K562 (cell line): Measurements from ENCODE around the gene CCDC32. TPM values are rescaled to one million over a fixed set of nuclear protein-coding genes. Genes with fewer than 3 reads are reported as not detected.
A peak's percentile ranks its signal among the peaks of the same experiment; 100 is the strongest.

Experiments
- ATAC-seq: fragments of 200-7000 bp; cut with Tn5 transposase; 3 replicates; pipeline ENCODE4 v1.9.1; 2020; ENCODE audit warnings: moderate library complexity
- BruUV-seq: library from RNA; stranded (reverse); fragments of 400-500 nt; replicated peaks from 2 replicates; lab custom pipeline; 2021; lab: Mats Ljungman, UMichigan
- CTCF ChIA-PET: fragments of 300-600 bp; formaldehyde crosslinking; extraction: SDS; loops from one replicate; lab custom pipeline; 2021; ENCODE audit warnings: low intra/inter-chr PET ratio; lab: Yijun Ruan, JAX
- POLR2A ChIA-PET: fragments of 300-600, 350-650 bp; sonication (Branson Sonifier 250); formaldehyde crosslinking; extraction: SDS; loops from one replicate; lab custom pipeline; 2021; ENCODE audit warnings: antibody characterized with exemption, inconsistent platforms; lab: Yijun Ruan, JAX
- DNase-seq, 4 experiments: peaks; one replicate each; pipeline versions ENCODE4 v3.0.0 to v3.0.0-alpha.2; 2011 to 2018; ENCODE audit warnings: low spot score in 3 of 4, mixed read lengths in 3 of 4; ENCODE audit errors: extremely low read depth in 1 of 4
- FAIRE-seq: peaks from 2 replicates; lab custom pipeline; 2011; peaks lifted over from hg19 to GRCh38; lab: Jason Lieb, UNC
- H2AFZ ChIP-seq: 2 replicates; pipeline ENCODE4 v1.6.0; 2011; ENCODE audit warnings: low read depth, low read length, control low read depth, inconsistent platforms
- H3K27ac ChIP-seq: fragments of 200-600 bp; 3 replicates; pipeline ENCODE4 v1.8.0; 2011; ENCODE audit warnings: low read depth, mild to moderate bottlenecking, control low read depth, inconsistent platforms, low read length, moderate library complexity, mixed read lengths; ENCODE audit errors: extremely low read depth
- H3K27me3 ChIP-seq, 2 experiments: fragments of 300-600 bp in 1 of 2; 2 replicates in 1 of 2; 3 replicates in 1 of 2; pipeline versions ENCODE4 v1.6.0 to v1.8.0; 2011; ENCODE audit warnings: inconsistent platforms in 2 of 2, low read length in 2 of 2, mild to moderate bottlenecking in 1 of 2, mixed read lengths in 1 of 2, moderate library complexity in 1 of 2; ENCODE audit not compliant: control insufficient read depth in 2 of 2, insufficient read depth in 2 of 2
- H3K36me3 ChIP-seq: fragments of 300-600 bp; 3 replicates; pipeline ENCODE4 v1.8.0; 2011; ENCODE audit warnings: mild to moderate bottlenecking, low read length, inconsistent platforms; ENCODE audit not compliant: control insufficient read depth, insufficient read depth
- H3K4me1 ChIP-seq, 2 experiments: fragments of 200-600 bp in 1 of 2; replicated peaks in 1 of 2; 2 replicates in 1 of 2; 3 replicates in 1 of 2; pipeline versions ENCODE4 v1.5.1 to v1.8.0; 2011; ENCODE audit warnings: inconsistent platforms in 2 of 2, low read length in 2 of 2, mild to moderate bottlenecking in 1 of 2, mixed read lengths in 1 of 2, moderate library complexity in 1 of 2; ENCODE audit not compliant: control insufficient read depth in 2 of 2, insufficient read depth in 2 of 2
- H3K4me2 ChIP-seq: 2 replicates; pipeline ENCODE4 v1.6.1; 2011; ENCODE audit warnings: low read length, control low read depth, inconsistent platforms, mixed read lengths; ENCODE audit not compliant: insufficient read depth
- H3K4me3 ChIP-seq: fragments of 200-600 bp; sonication (generic), shearing (Covaris generic); 2 replicates; pipeline ENCODE4 v1.5.1; 2016; ENCODE audit warnings: control low read depth, inconsistent platforms
- H3K79me2 ChIP-seq: fragments of 200-600 bp; 3 replicates; pipeline ENCODE4 v1.8.0; 2011; ENCODE audit warnings: low read length, inconsistent platforms; ENCODE audit not compliant: control insufficient read depth, insufficient read depth
- H3K9ac ChIP-seq, 2 experiments: 2 replicates each; pipeline versions ENCODE4 v1.6.0 to v1.6.1; 2011; ENCODE audit warnings: low read depth in 2 of 2, low read length in 2 of 2, control low read depth in 1 of 2, inconsistent platforms in 1 of 2, mild to moderate bottlenecking in 1 of 2, mixed read lengths in 1 of 2; ENCODE audit not compliant: insufficient read depth in 1 of 2
- H3K9me1 ChIP-seq: one replicate; pipeline ENCODE4 v1.6.0; 2011; ENCODE audit warnings: inconsistent platforms, mild to moderate bottlenecking, low read length, moderate library complexity; ENCODE audit not compliant: control insufficient read depth, insufficient read depth
- H3K9me3 ChIP-seq: replicated peaks from 2 replicates; pipeline ENCODE4 v1.5.1; 2011; ENCODE audit warnings: low read depth, low read length, inconsistent platforms; ENCODE audit not compliant: control insufficient read depth, insufficient read depth
- H4K20me1 ChIP-seq: replicated peaks from 2 replicates; pipeline ENCODE4 v1.6.1; 2011; ENCODE audit warnings: low read length, inconsistent platforms, mixed read lengths; ENCODE audit not compliant: control insufficient read depth, insufficient read depth
- BRF1 ChIP-seq: IDR thresholded peaks from 3 replicates; pipeline ENCODE4 v1.6.1; 2011; ENCODE audit warnings: borderline replicate concordance, mild to moderate bottlenecking; ENCODE audit not compliant: insufficient read length; ENCODE audit errors: extremely low read depth
- DMBX1 ChIP-seq: fragments of 250-450 bp; sonication (Bioruptor Pico); IDR thresholded peaks from 2 replicates; pipeline ENCODE4 v1.8.0; 2022; ENCODE audit warnings: inconsistent platforms, mild to moderate bottlenecking, moderate library complexity, borderline replicate concordance
- MXI1 ChIP-seq: IDR thresholded peaks from 2 replicates; pipeline ENCODE4 v1.6.1; 2011; ENCODE audit warnings: low read depth, mild to moderate bottlenecking, improper control_type of control experiment, low read length
- PKNOX1 ChIP-seq: fragments of 450-650 bp; IDR thresholded peaks from 2 replicates; pipeline ENCODE4 v1.6.1; 2016
- YBX1 ChIP-seq: fragments of 450-650 bp; IDR thresholded peaks from 2 replicates; pipeline ENCODE4 v1.7.1; 2016; ENCODE audit warnings: mild to moderate bottlenecking
- ZBTB5 ChIP-seq: fragments of 450-650 bp; IDR thresholded peaks from 2 replicates; pipeline ENCODE4 v1.6.1; 2017; ENCODE audit warnings: antibody characterized with exemption
- ZNF318 ChIP-seq, 2 experiments: fragments of 450-650 bp; IDR thresholded peaks; 2 replicates each; pipeline ENCODE4 v1.6.1; 2016; ENCODE audit warnings: mild to moderate bottlenecking in 2 of 2, borderline replicate concordance in 1 of 2, low read depth in 1 of 2, moderate library complexity in 1 of 2
- ZNF551 ChIP-seq: fragments of 250-450 bp; sonication (Bioruptor Pico); IDR thresholded peaks from 2 replicates; pipeline ENCODE4 v1.5.0; 2021; ENCODE audit warnings: mild to moderate bottlenecking, moderate library complexity
- ZNF77 ChIP-seq: fragments of 250-450 bp; sonication (Bioruptor Pico); IDR thresholded peaks from 2 replicates; pipeline ENCODE4 v1.5.0; 2020
- ZNF778 ChIP-seq: fragments of 450-650 bp; formaldehyde crosslinking; IDR thresholded peaks from 2 replicates; pipeline ENCODE4 v1.4.0; 2020; ENCODE audit warnings: mild to moderate bottlenecking, moderate library complexity
- WGBS: fragments of 100-300 bp; shearing (Covaris generic); methylation state at CpG from one replicate; pipeline ENCODE4 v1.1.6; 2016; ENCODE audit warnings: low coverage, mixed read lengths; ENCODE audit not compliant: insufficient coverage; ENCODE audit errors: missing lambda C conversion rate; 5-methylcytosine and 5-hydroxymethylcytosine counted together
- in situ Hi-C: fragments of 300-500 bp; cut with MboI; formaldehyde crosslinking; loops from 4 replicates; pipeline ENCODE4 v1.15.0; 2018; ENCODE audit warnings: inconsistent platforms, mixed read lengths
- intact Hi-C: fragments of 100-400 bp; cut with micrococcal nuclease; formaldehyde crosslinking; loops from 2 replicates; pipeline ENCODE4 v1.14.2; 2022
- polyA plus RNA-seq, 8 experiments: library from polyadenylated mRNA; depleted of rRNA in 4 of 8; stranded (reverse) in 5 of 8; unstranded in 3 of 8; fragments of >200 nt; fragmentation: Nextera tagmentation in 2 of 8; fragmentation: Illumina TruSeq in 1 of 8; extraction: Ambion mirVana in 2 of 8; extraction: Trizol in 1 of 8; gene quantifications; 2 replicates each; pipeline versions ENCODE4 v1.2.1 to v1.2.3, GENCODE V29; 2011 to 2014; ENCODE audit warnings: inconsistent platforms in 1 of 8, missing spikeins in 1 of 8
- total RNA-seq, 7 experiments: library from RNA; depleted of rRNA in 6 of 7; stranded (reverse); fragments of >200 nt in 6 of 7; fragmentation: Illumina TruSeq in 2 of 7; extraction: Trizol in 2 of 7; gene quantifications; 2 replicates each; pipeline versions ENCODE4 v1.2.1 to v1.2.3, GENCODE V29; 2011 to 2021; ENCODE audit warnings: low replicate concordance in 1 of 7

The CCDC32 gene
- total and polyA plus RNA-seq, 9 of the 15 experiments (the other 6 are each of a cell fraction or from before 2014, with no cell fraction given) = 22.2 to 94.8 (median 37.1) TPM

GRCh38 chr15:40590667-40591050 lies 25.8 kb upstream of the CCDC32 start:
- intact Hi-C loops (loop anchor here (5.0 to 10.0 kb wide), 3 partner anchors 102 to 304 kb away; partner anchors contain the start of genes C15orf62, GCHFR and VPS18), in situ Hi-C loops (no loop called here)
- Histone ChIP-seq H3K4me3 (peak overlapping the region; percentile 48), H3K27ac (peak overlapping the region; percentile 20; the same call in 2 of the 3 replicates), H3K79me2 (peaks cover 16% of the 10 kb centered on the region), H3K4me2 (peak overlapping the region; percentile 74), H3K36me3 (no peaks in the 10 kb centered on the region), H3K9ac (peak overlapping the region; percentile 20 to 42; a peak in 3 of 4 replicates), H3K4me1 (peaks cover 10 to 12% of the 10 kb centered on the region in 2 experiments; a peak in 4 of 5 replicates), H4K20me1 (no peaks in the 10 kb centered on the region), H3K27me3 (no peaks in the 10 kb centered on the region), H3K9me1 (no peaks in the 10 kb centered on the region), H2AFZ (peak overlapping the region; percentile 84), H3K9me3 (no peaks in the 10 kb centered on the region)
- no peak for ATAC-seq
- peak in 1 of 4 experiments; percentile 47 for DNase-seq
- no TSS peak for BruUV-seq
- WGBS = 24% methylated on average over 12 of the region's 12 CpGs
- ChIA-PET CTCF (no interaction called here), POLR2A (interaction anchor here (1.1 kb wide), 1 partner anchor 9 kb away, joined by 3 read pairs; no protein-coding TSS in a partner anchor)
- no peak for FAIRE-seq
- TF ChIP-seq BRF1 = no peak
- TF ChIP-seq MXI1 = no peak
- TF ChIP-seq DMBX1 (CRISPR knock-in tag) = no peak
- no peak for TF ChIP-seq ZBTB5
- no peak for TF ChIP-seq ZNF778 (CRISPR knock-in tag)
- no peak for TF ChIP-seq PKNOX1
- TF ChIP-seq YBX1 = no peak
- no peak for TF ChIP-seq ZNF318 (IDR thresholded peaks at IDR 0.05; ENCODE audit: borderline replicate concordance in 1 of 2, low read depth in 1 of 2)
- TF ChIP-seq ZNF77 (CRISPR knock-in tag) = no peak
- no peak for TF ChIP-seq ZNF551 (CRISPR knock-in tag)
